ENCODE data around the gene FNIP1.
A peak's percentile ranks its signal among the peaks of the same experiment; 100 is the strongest.
"Not testable (repeated sequence)": the region's sequence is repeated elsewhere in the genome, so short reads cannot be mapped to it uniquely, and the experiment has no call there.

FNIP1 gene

GRCh38 chr5:131637694-131638093, 159.1 kb downstream of the FNIP1 start:
- no peak for DNase-seq (ENCODE audit: low read depth in 2 of 2)

GRCh38 chr5:131635684-131636572, 160.9 kb downstream of the FNIP1 start:
- no peak for DNase-seq (ENCODE audit: low read depth in 2 of 2)

DNA sequence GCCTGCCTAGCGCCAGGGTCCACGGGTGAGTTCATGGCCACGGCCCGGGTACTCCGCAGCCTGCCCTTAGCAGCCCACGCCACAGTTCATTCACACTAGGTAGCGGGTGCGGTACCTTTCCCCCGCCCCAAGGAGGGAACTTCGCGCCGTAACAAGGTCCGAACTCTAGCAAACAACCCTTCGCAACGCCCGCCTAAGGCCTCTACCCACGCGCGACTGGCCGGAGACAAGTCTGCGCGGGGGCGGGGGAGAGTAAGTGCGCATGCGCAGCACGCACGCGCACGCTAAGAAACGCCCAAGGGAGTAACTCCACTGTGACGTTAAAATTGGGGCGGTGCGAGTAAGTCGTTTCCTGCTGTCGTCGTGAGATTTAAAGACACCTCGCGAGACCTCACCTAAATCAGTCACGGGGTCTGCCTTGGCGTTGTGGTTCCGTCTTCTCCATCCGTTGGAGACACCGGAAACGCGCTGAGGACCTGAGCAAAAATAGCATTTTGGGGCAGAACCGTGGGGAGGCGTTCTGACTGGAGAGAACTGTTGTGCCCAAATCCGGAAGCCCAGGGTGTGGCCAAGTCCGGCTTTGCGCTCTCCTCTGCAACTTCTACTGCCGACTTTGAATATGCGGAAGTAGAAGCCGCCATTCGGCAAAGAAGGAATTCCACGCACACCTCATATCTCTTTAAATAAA, 161.7 kb downstream of the FNIP1 start, which contains the start of gene RAPGEF6:
Gene RAPGEF6, minus strand, starts transcription at position 234 of the 688 bp plus-strand sequence. Its CDS starts 199 bp downstream, at position 35.
- peak; percentile 93 to 98 for DNase-seq (ENCODE audit: low read depth in 2 of 2)

DNA sequence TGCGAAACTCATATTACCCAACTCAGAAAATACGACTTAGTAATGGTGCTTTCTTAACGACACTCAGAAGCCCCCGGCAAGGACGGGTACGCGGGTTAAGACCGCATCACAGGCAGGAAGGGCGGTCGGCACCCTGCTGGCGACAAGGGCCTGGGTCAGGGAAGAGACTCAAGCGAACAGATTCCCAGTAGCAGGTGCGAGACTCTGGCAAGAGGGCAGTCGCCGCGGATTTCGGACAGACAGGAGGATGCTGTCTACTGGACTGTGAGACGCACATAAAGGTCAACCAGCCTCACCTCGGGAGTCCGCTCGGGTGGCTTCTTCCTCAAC, 162.2 kb downstream of the FNIP1 start:
- DNase-seq (ENCODE audit: low read depth in 2 of 2) = peak; percentile 38 to 49

GRCh38 chr5:131634238-131634637, 162.6 kb downstream of the FNIP1 start:
- no peak for DNase-seq (ENCODE audit: low read depth in 2 of 2)

DNA sequence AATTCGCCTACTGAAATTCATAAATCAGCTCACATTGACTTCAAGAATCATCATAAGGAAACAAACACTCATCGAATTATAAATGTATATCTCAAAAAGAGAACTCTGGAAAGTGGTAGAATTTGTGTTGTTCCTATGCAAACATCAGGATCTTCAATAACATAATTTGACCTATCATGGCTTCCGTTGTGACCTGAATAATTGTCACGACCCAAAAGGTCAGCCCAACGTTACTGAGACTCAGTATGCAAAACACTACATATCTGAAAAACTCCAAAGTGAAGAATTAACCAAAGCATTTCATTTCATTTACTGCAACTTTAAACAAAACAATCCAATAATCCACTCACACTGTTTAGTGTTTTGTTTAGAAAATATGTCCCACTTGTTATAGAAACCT, 163.0 kb downstream of the FNIP1 start:
- DNase-seq (ENCODE audit: low read depth in 2 of 2) = no peak

DNA sequence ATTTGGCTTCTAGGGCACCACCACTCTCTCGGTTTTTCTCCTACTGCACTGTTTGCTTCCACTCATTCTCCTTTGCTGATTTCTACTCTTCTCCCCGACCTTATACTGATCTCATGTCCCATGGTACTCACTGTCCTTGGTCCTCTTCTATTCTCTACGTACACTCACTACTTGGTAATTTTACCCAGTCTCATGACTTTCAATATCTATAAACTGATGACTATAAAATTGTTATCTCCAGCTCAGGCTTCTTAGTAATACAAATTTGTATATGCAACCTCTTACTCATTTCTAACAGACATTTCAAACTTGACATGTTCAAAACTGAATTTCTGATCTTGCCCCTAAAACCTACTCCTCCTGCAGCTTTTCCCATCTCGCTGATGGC, 165.9 kb downstream of the FNIP1 start:
- no peak for DNase-seq (ENCODE audit: low read depth in 2 of 2)

- DNase-seq (ENCODE audit: low read depth in 2 of 2) = no peak
Observed at GRCh38 chr5:131630208-131630962, 166.4 kb downstream of the FNIP1 start.

GRCh38 chr5:131628990-131629389, 167.8 kb downstream of the FNIP1 start:
- DNase-seq (ENCODE audit: low read depth in 2 of 2) = no peak

DNA sequence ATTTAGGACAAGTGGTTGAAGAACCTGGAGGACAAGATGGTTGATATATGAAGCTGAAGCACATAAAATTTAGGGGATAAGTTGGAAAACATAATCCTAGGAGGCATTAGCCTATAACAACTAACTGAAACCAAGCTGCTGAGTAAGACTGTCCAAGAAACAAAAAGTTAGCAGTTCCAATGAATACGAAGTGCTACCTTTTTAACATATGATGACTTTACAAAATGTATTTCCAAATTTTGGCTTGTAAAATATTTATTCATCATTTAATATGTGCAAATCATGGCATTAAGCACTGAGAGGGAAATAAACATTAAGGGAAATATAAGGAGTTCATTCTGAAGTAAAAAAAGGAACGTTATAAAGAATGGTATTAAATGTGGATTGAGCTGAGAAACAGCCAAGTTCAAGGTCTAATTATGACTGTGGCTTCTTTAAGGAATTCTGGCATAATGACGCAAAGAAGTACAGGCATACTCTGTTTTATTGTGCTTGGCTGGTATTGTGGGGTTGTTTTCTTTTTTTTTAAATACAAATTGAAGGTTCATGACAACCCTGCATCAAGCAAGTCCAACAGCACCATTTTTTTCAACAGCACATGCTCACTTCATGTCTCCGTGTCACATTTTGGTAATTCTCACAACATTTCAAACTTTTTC, 169.5 kb downstream of the FNIP1 start:
- DNase-seq (ENCODE audit: low read depth in 2 of 2) = no peak

- DNase-seq (ENCODE audit: low read depth in 2 of 2) = no peak
Observed at GRCh38 chr5:131622633-131623032, 174.2 kb downstream of the FNIP1 start.

DNA sequence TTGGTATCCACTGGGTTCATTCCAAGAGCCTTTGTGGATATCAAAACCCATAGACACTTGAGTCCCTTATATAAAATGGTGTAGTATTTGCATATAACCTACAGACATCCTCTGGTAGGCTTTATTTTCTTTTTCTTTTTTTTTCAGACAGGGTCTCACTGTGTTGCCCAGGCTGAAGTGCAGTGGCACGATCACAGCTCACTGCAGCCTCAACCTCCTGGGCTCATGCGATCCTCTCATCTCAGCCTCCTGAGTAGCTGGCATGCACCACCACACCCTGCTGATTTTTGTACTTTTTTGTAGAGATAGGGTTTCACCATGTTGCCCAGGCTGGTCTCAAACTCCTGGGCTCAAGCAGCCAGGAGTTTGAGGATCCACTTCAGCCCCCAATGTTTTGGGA, 175.7 kb downstream of the FNIP1 start:
- not testable (repeated sequence) for DNase-seq (ENCODE audit: low read depth in 2 of 2)

DNA sequence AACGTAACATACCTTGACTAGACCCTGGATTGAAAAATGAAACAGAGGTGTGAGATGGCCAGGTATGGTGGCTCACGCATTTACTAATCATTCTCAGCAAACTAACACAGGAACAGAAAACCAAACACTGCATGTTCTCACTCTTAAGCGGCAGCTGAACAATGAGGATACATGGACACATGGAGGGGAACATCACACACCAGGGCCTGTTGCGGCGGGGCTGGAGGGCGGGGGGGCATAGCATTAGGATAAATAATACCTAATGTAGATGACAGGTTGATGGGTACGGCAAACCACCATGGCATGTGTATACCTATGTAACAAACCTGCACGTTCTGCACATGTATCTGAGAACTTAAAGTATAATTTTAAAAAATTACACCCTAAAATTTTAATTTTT, 177.7 kb downstream of the FNIP1 start:
- DNase-seq (ENCODE audit: low read depth in 2 of 2) = no peak

- no peak for DNase-seq (ENCODE audit: low read depth in 2 of 2)
Observed at GRCh38 chr5:131617140-131617822, 179.5 kb downstream of the FNIP1 start.

- no peak for DNase-seq (ENCODE audit: low read depth in 2 of 2)
Observed at GRCh38 chr5:131615957-131616356, 180.9 kb downstream of the FNIP1 start.

GRCh38 chr5:131613423-131613822, 183.4 kb downstream of the FNIP1 start:
- DNase-seq (ENCODE audit: low read depth in 2 of 2) = no peak

GRCh38 chr5:131611064-131611381, 185.8 kb downstream of the FNIP1 start:
- no peak for DNase-seq (ENCODE audit: low read depth in 2 of 2)

GRCh38 chr5:131610198-131611063, 186.4 kb downstream of the FNIP1 start:
- no peak for DNase-seq (ENCODE audit: low read depth in 2 of 2)

GRCh38 chr5:131609774-131610173, 187.0 kb downstream of the FNIP1 start:
- DNase-seq (ENCODE audit: low read depth in 2 of 2) = no peak

GRCh38 chr5:131608597-131608996, 188.2 kb downstream of the FNIP1 start:
- no peak for DNase-seq (ENCODE audit: low read depth in 2 of 2)

Data from stimulated activated CD8-positive, alpha-beta memory T cell treated with anti-CD3 and anti-CD28 coated beads, Interleukin-7, amount 100 ng/mL, for 4 hours (primary cell).